Measurements from ENCODE around the gene SPTBN4.

DNA sequence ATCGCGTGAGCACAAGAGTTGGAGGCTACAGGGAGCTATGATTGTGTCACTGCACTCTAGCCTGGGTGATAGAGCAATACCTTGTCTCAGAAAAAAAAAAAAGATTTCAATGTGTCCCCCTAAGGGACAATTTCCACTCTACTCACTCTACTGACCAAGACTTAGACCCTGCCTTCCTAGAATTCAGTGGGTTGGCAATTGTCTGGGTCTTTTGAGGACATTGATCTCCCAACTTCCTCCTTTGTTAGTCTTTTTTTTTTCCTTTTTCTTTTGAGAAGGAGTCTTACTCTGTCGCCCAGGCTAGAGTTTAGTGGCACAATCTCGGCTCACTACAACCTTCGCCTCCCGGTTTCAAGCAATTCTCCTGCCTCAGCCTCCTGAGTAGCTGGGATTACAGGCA lies 2.2 kb downstream of the SPTBN4 start:
- TF ChIP-seq POLR2A (IDR thresholded peaks at IDR 0.05) = no peak
- TF ChIP-seq, protein P1, sequence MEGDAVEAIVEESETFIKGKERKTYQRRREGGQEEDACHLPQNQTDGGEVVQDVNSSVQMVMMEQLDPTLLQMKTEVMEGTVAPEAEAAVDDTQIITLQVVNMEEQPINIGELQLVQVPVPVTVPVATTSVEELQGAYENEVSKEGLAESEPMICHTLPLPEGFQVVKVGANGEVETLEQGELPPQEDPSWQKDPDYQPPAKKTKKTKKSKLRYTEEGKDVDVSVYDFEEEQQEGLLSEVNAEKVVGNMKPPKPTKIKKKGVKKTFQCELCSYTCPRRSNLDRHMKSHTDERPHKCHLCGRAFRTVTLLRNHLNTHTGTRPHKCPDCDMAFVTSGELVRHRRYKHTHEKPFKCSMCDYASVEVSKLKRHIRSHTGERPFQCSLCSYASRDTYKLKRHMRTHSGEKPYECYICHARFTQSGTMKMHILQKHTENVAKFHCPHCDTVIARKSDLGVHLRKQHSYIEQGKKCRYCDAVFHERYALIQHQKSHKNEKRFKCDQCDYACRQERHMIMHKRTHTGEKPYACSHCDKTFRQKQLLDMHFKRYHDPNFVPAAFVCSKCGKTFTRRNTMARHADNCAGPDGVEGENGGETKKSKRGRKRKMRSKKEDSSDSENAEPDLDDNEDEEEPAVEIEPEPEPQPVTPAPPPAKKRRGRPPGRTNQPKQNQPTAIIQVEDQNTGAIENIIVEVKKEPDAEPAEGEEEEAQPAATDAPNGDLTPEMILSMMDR (IDR thresholded peaks at IDR 0.05) = no peak
